ENCODE measurements around the gene RABL6.
"Not testable (repeated sequence)": the region's sequence is repeated elsewhere in the genome, so short reads cannot be mapped to it uniquely, and the experiment has no call there.

Gene RABL6

GRCh38 chr9:136838314-136839228, 30.8 kb downstream of the RABL6 start:
- H3K4me3 ChIP-seq (ENCODE audit: low read length) = no peak overlapping the region
- no peak for TF ChIP-seq ZNF274 (IDR thresholded peaks at IDR 0.05; ENCODE audit: low read depth, low read length)

GRCh38 chr9:136839229-136840139, 31.7 kb downstream of the RABL6 start:
- no peak for TF ChIP-seq ZNF274 (IDR thresholded peaks at IDR 0.05; ENCODE audit: low read depth, low read length)

DNA sequence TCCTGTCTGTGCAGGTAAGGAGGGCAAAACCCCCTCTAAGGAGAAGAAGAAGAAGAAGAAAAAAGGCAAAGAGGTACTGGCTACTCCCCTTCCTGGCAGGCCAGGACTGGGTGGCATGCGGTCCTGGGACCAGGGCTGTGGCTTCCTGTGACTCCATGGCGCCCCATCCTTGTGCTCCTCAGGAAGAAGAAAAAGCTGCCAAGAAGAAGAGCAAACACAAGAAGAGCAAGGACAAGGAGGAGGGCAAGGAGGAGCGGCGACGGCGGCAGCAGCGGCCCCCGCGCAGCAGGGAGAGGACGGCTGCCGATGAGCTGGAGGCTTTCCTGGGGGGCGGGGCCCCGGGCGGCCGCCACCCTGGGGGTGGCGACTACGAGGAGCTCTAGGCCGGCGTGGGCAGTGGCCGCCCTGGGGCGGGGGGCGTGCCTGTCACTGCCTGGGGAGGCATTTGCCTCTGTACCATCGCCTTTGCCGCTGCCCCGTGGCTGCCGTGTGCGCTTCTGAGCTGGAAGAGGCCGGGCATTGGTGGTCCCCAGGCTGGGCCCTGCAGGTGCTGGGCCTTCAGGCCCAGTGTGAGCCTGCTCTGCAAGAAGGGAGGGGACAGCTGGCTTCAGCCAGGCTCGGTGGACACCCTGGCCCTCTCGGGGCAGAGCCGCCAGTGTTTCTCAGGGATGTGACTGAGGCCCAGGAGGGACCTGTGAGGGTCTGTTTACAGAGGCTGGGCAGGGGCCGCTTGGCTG, 32.6 kb downstream of the RABL6 start:
- no peak overlapping the region for H3K4me3 ChIP-seq (ENCODE audit: low read length)
- TF ChIP-seq ZNF274 (IDR thresholded peaks at IDR 0.05; ENCODE audit: low read depth, low read length) = no peak

More at GRCh38 chr9:136839229-136840139, 31.7 kb downstream of the RABL6 start:
- H3K4me3 ChIP-seq (ENCODE audit: low read length) = no peak overlapping the region

DNA sequence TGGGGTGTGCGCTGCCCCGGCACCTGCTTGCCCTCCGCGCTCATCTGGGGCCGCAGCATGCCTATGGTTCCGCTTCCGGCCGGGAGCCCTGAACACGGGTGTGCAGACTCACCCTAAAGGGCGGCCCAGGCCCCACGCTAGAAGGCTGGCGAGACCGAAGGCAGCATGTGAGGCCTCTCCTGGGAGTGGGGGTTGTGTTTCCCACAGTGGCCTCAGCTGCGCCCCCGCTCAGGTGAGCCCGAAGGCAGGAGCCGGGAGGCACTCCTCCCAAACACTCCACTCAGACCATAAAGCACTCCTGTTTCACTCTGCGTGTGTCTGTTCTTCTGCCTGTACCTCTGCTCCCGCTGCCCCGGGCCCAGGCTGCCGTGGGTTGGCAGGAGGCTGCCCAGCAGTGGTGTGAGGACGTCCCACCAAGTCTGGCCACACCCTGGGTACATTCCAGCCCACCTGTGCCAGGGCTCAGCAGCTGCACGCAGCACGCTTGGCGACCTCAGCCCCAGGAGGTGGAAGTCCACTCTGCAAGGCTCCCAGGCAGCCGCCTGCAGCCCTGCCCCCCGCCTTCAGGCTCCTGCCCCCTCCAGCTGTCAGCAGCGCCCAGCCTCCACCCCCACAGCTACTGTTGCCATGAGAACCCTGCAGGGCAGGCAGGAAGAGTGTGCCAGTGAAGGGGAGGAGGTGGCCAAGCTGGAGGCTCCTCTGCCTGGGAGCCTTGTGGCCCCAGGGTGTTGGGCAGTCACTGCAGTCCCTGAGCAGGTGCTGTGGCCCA, 33.3 kb downstream of the RABL6 start:
- no peak overlapping the region for H3K4me3 ChIP-seq (ENCODE audit: low read length)
- TF ChIP-seq ZNF274 (IDR thresholded peaks at IDR 0.05; ENCODE audit: low read depth, low read length) = no peak

DNA sequence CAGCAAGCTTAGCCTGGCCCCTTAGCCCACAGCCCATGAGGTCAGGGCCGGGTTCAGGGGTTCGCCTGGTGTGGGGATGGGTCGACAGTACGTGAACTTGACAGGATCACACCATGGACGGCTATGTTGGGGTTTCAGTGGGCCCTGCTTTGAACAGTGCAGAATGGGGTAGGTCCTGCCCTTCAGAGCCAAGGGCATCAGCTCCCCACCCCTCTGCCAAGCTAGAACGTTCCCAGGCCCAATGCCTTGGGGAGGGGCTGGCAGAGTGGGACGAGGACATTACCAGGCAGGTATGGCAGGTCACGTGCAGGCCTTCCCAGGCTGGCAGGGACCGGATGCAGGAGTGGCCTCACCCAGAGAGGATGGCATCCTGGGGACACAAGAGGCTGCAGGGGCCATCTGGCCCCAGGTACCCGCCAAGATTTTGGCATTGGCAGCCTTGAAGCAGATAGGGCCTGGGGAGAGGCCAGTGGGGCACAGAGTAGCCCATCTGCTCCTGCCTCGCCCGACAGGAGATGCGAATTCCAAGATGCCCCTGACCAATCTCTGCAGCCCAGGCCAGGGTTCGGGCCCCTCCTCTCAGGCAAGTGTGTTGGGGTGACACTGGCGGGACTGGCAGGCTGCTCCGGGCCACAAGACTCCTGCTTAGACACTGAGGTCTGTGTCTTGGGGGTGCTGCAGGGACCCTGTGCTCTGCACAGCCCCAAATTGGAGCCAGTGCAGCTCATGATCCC, 34.1 kb downstream of the RABL6 start:
- not testable (repeated sequence) for H3K4me3 ChIP-seq (ENCODE audit: low read length)

- H3K4me3 ChIP-seq (ENCODE audit: low read length) = peak within 1 kb of the TSS; percentile 19; the same call in 1 of the 2 replicates
Observed at GRCh38 chr9:136842380-136842948, 34.7 kb downstream of the RABL6 start, which contains the start of gene AJM1. AJM1 (plus strand) TSS chr9:136842478; CDS start chr9:136844415, 1,937 bp downstream.

GRCh38 chr9:136843159-136843800, 35.5 kb downstream of the RABL6 start:
- H3K4me3 ChIP-seq (ENCODE audit: low read length) = not testable (repeated sequence)

GRCh38 chr9:136843801-136844740, 36.3 kb downstream of the RABL6 start:
- not testable (repeated sequence) for H3K4me3 ChIP-seq (ENCODE audit: low read length)

DNA sequence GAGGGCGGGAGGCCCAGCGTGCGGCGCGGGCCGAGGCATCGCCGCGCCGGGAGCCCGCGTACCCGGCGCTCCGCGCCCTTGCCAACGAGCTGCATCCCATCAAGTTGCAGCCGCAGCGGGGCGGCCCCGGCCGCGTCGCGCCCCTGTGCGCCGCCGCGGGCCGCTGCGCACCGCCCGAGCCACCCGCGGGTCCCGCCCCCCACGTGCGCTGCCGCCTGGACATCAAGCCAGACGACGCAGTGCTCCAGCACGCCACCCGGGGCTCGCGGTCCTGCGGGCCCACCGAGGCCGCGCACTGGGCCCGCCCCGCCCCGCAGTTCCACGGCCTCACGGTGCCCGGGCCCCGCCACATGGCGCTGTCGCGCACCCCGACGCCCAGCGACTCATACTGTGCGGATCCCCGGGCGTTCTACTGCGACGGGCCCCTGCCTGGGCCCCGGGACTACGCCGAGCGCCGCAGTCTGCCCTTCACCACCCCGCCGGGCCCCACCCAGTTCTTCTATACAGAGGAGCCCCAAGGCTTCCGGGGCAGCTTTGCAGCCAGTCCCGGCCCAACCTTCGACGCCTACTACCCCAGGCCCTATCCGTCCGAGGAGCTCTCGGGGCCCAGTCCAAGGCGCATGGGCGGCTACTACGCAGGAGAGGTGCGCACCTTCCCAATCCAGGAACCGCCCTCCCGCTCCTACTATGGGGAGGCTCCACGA, 37.2 kb downstream of the RABL6 start:
- H3K4me3 ChIP-seq (ENCODE audit: low read length) = no peak overlapping the region
- TF ChIP-seq ZNF274 (IDR thresholded peaks at IDR 0.05; ENCODE audit: low read depth, low read length) = no peak

DNA sequence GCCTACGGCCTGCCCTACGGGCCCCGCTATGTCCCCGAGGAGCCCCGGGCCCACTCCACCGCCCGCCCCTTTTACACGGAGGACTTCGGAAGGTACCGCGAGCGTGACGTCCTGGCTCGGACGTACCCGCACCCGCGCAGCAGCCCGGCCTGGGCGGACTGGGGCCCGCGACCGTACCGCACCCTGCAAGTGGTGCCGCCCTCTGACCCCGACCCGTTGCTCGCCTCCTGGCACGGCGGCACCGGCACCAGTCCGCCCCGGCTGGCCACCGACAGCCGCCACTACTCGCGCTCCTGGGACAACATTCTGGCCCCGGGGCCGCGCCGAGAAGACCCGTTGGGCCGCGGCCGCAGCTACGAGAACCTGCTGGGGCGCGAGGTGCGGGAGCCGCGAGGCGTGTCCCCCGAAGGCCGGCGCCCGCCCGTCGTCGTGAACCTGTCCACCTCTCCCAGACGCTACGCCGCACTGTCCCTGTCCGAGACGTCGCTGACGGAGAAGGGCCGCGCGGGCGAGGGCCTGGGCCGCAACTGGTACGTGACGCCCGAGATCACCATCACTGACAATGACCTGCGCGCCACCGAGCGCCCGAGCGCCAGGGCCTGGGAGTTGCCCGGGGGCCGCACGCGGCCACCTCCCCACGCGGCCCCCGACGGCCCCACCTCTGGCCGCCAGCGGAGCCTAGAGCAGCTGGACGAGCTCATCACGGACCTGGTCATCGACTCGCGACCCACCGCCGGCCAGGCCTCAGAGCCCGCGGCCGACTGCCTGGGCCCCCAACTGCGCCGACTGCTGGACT, 37.9 kb downstream of the RABL6 start:
- no peak for TF ChIP-seq ZNF274 (IDR thresholded peaks at IDR 0.05; ENCODE audit: low read depth, low read length)
- no peak overlapping the region for H3K4me3 ChIP-seq (ENCODE audit: low read length)
